ENCODE data around the gene MAP7D3.

DNA sequence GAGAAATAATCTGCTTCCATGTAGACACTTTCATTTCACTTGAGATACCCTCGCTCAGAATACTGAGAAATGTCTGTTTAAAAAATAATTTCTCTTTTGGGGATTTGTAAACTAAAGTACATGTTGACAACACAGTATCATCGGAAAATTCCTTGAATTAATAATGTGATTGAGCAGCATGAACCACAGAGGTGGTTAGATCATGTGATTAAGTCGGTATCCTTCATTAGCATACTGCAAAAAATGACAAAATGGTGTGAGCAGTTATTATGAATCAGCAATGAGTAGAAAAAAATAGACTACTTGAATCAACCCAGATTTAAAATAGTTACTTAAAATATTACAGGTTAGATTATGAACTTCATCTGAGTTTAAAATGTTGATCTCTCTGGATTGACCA, 14.1 kb downstream of the MAP7D3 start:
- TF ChIP-seq POLR2AphosphoS5 (IDR thresholded peaks at IDR 0.05) (no peak), POLR2A (IDR thresholded peaks at IDR 0.05) (no peak), EP300 (IDR thresholded peaks at IDR 0.05) (no peak)
- TF ChIP-seq, protein P1, sequence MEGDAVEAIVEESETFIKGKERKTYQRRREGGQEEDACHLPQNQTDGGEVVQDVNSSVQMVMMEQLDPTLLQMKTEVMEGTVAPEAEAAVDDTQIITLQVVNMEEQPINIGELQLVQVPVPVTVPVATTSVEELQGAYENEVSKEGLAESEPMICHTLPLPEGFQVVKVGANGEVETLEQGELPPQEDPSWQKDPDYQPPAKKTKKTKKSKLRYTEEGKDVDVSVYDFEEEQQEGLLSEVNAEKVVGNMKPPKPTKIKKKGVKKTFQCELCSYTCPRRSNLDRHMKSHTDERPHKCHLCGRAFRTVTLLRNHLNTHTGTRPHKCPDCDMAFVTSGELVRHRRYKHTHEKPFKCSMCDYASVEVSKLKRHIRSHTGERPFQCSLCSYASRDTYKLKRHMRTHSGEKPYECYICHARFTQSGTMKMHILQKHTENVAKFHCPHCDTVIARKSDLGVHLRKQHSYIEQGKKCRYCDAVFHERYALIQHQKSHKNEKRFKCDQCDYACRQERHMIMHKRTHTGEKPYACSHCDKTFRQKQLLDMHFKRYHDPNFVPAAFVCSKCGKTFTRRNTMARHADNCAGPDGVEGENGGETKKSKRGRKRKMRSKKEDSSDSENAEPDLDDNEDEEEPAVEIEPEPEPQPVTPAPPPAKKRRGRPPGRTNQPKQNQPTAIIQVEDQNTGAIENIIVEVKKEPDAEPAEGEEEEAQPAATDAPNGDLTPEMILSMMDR (IDR thresholded peaks at IDR 0.05), result no peak

Measured in sigmoid colon (tissue), 4 donors.